ENCODE measurements around the gene HS6ST3. TPM values are rescaled to one million over a fixed set of nuclear protein-coding genes. Genes with fewer than 3 reads are reported as not detected.

HS6ST3 gene
- total RNA-seq, 1 experiment from 2014 or later: 0.11 TPM

DNA sequence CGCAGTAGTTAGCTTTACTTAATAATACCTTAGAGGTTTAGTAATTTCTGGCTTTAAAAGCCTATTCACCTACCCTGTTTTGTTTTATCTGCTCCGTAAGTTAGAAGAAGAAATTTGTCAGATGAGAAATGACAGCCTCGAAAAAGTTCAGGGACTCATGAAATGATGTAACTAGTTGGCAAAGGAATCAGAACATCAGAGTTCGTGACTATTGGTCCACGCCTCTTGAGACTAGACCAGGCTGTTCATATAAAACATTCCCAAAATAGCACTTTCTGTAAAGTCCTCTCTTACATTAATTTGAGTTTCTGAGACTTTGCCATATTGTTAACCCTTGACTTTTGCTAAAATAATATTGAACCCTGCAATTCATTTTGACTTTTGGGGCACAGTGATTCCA is 92.0 kb downstream of the HS6ST3 start:
- H3K4me1 ChIP-seq (ENCODE audit: insufficient read depth, low read length): no peaks in the 10 kb centered on the region
- H3K4me3 ChIP-seq (ENCODE audit: low read length): no peak overlapping the region
- no peak overlapping the region for H3K27ac ChIP-seq (ENCODE audit: low read length)
- ChIA-PET CTCF (no interaction called here), POLR2A (ENCODE audit: unreplicated experiment) (no interaction called here)
- H3K27me3 ChIP-seq (ENCODE audit: low read length): peaks cover 12% of the 10 kb centered on the region; the same call in 1 of the 2 replicates
- no peaks in the 10 kb centered on the region for H4K20me1 ChIP-seq (ENCODE audit: low read length)
- DNase-seq (no peak), ATAC-seq (no peak)
- no peaks in the 10 kb centered on the region for H3K9me3 ChIP-seq (ENCODE audit: low read length)
- intact Hi-C loops (cut with micrococcal nuclease): no loop called here
- H3K4me2 ChIP-seq (ENCODE audit: low read length): no peak overlapping the region
- no peak overlapping the region for H2AFZ ChIP-seq (ENCODE audit: low read length)
- H3F3A ChIP-seq (ENCODE audit: low read length, unreplicated experiment): no peaks in the 10 kb centered on the region
- TF ChIP-seq, protein P1, sequence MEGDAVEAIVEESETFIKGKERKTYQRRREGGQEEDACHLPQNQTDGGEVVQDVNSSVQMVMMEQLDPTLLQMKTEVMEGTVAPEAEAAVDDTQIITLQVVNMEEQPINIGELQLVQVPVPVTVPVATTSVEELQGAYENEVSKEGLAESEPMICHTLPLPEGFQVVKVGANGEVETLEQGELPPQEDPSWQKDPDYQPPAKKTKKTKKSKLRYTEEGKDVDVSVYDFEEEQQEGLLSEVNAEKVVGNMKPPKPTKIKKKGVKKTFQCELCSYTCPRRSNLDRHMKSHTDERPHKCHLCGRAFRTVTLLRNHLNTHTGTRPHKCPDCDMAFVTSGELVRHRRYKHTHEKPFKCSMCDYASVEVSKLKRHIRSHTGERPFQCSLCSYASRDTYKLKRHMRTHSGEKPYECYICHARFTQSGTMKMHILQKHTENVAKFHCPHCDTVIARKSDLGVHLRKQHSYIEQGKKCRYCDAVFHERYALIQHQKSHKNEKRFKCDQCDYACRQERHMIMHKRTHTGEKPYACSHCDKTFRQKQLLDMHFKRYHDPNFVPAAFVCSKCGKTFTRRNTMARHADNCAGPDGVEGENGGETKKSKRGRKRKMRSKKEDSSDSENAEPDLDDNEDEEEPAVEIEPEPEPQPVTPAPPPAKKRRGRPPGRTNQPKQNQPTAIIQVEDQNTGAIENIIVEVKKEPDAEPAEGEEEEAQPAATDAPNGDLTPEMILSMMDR (conservative IDR thresholded peaks at IDR 0.05; ENCODE audit: low read depth, low read length): no peak
- TF ChIP-seq EZH2 (IDR thresholded peaks at IDR 0.05; ENCODE audit: low read length, unreplicated experiment): no peak
- no peak for TF ChIP-seq EZH2phosphoT487 (IDR thresholded peaks at IDR 0.05; ENCODE audit: borderline replicate concordance, low read length)
- no peaks in the 10 kb centered on the region for H3K9me2 ChIP-seq (replicated peaks; ENCODE audit: low read length)
- no peaks in the 10 kb centered on the region for H3K79me2 ChIP-seq (ENCODE audit: low read length)
- no TSS peak for BruUV-seq (replicated peaks)
- no peaks in the 10 kb centered on the region for H3K36me3 ChIP-seq (ENCODE audit: low read depth, low read length)
- no peak overlapping the region for H3K9ac ChIP-seq (ENCODE audit: low read length)

DNA sequence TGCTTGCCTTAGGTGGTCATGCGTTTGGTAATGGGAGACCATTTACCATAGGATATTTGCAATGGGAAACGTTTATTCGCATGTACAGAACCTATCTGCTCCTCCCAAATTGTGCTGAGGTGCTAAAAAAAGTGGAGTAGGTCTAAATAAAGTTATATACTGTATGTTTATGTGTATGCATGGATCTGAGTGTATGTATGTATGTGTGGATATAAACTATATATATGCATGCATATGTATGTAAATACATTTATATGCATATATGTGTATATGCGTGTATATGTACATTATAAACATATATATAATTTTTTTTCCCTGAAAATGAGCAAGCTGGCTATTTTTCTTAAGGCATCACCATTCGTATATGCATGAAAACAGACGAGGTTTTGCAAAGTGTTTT is 95.9 kb downstream of the HS6ST3 start:
- H2AFZ ChIP-seq (ENCODE audit: low read length): no peak overlapping the region
- H3K27me3 ChIP-seq (ENCODE audit: low read length): peaks cover 12% of the 10 kb centered on the region; the same call in 1 of the 2 replicates
- no peak overlapping the region for H3K9ac ChIP-seq (ENCODE audit: low read length)
- no peaks in the 10 kb centered on the region for H3K36me3 ChIP-seq (ENCODE audit: low read depth, low read length)
- H3K4me1 ChIP-seq (ENCODE audit: insufficient read depth, low read length): no peaks in the 10 kb centered on the region
- TF ChIP-seq EZH2 (IDR thresholded peaks at IDR 0.05; ENCODE audit: low read length, unreplicated experiment) (no peak), EZH2phosphoT487 (IDR thresholded peaks at IDR 0.05; ENCODE audit: borderline replicate concordance, low read length) (no peak)
- TF ChIP-seq, protein P1 (conservative IDR thresholded peaks at IDR 0.05; ENCODE audit: low read depth, low read length): no peak
- BruUV-seq (replicated peaks): no TSS peak
- no peaks in the 10 kb centered on the region for H3K79me2 ChIP-seq (ENCODE audit: low read length)
- ChIA-PET POLR2A (ENCODE audit: unreplicated experiment) (no interaction called here), CTCF (no interaction called here)
- no peaks in the 10 kb centered on the region for H3K9me2 ChIP-seq (replicated peaks; ENCODE audit: low read length)
- intact Hi-C loops (cut with micrococcal nuclease): no loop called here
- H3K4me2 ChIP-seq (ENCODE audit: low read length): no peak overlapping the region
- no peak for DNase-seq
- H4K20me1 ChIP-seq (ENCODE audit: low read length): no peaks in the 10 kb centered on the region
- ATAC-seq: no peak
- H3K4me3 ChIP-seq (ENCODE audit: low read length): no peak overlapping the region
- H3K9me3 ChIP-seq (ENCODE audit: low read length): no peaks in the 10 kb centered on the region
- no peaks in the 10 kb centered on the region for H3F3A ChIP-seq (ENCODE audit: low read length, unreplicated experiment)
- H3K27ac ChIP-seq (ENCODE audit: low read length): no peak overlapping the region

DNA sequence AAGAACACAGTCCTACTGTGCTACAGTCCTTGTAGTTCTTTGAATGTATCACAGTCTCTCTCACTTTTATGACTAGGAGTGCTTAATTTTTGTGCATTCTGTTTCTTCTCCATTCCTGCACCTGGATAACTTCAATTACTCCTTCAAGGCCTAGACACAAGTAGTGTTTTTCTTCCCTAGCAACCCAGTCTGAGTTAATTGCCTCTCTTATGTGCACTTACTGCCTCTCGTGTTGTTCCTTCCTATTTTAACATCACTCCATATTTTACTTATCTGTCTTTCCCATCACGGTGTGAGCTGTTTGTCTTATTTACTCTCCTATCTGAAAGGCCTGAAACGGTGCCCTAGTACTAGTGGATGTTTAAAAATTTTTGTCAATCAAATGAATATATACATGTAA is 101.5 kb downstream of the HS6ST3 start:
- no TSS peak for BruUV-seq (replicated peaks)

More for the DNA sequence above, 101.5 kb downstream of the HS6ST3 start:
- H4K20me1 ChIP-seq (ENCODE audit: low read length): no peaks in the 10 kb centered on the region
- no peaks in the 10 kb centered on the region for H3K9me3 ChIP-seq (ENCODE audit: low read length)
- H3K79me2 ChIP-seq (ENCODE audit: low read length): no peaks in the 10 kb centered on the region
- H3K27ac ChIP-seq (ENCODE audit: low read length): no peak overlapping the region
- peaks cover 20% of the 10 kb centered on the region for H3K27me3 ChIP-seq (ENCODE audit: low read length)
- ChIA-PET POLR2A (ENCODE audit: unreplicated experiment) (no interaction called here), CTCF (no interaction called here)
- H3K4me1 ChIP-seq (ENCODE audit: insufficient read depth, low read length): no peaks in the 10 kb centered on the region
- H2AFZ ChIP-seq (ENCODE audit: low read length): no peak overlapping the region
- no peaks in the 10 kb centered on the region for H3F3A ChIP-seq (ENCODE audit: low read length, unreplicated experiment)
- H3K4me3 ChIP-seq (ENCODE audit: low read length): no peak overlapping the region
- ATAC-seq: no peak
- H3K9ac ChIP-seq (ENCODE audit: low read length): no peak overlapping the region
- H3K9me2 ChIP-seq (replicated peaks; ENCODE audit: low read length): no peaks in the 10 kb centered on the region
- H3K36me3 ChIP-seq (ENCODE audit: low read depth, low read length): no peaks in the 10 kb centered on the region
- TF ChIP-seq EZH2 (IDR thresholded peaks at IDR 0.05; ENCODE audit: low read length, unreplicated experiment) (no peak), EZH2phosphoT487 (IDR thresholded peaks at IDR 0.05; ENCODE audit: borderline replicate concordance, low read length) (no peak)
- TF ChIP-seq, protein P1 (conservative IDR thresholded peaks at IDR 0.05; ENCODE audit: low read depth, low read length): no peak
- DNase-seq: no peak
- no peak overlapping the region for H3K4me2 ChIP-seq (ENCODE audit: low read length)
- intact Hi-C loops (cut with micrococcal nuclease): no loop called here

Data from PC-3 (cell line).